ENCODE results near the gene LRP1B. TPM values are rescaled to one million over a fixed set of nuclear protein-coding genes. Genes with fewer than 3 reads are reported as not detected.
A peak's percentile ranks its signal among the peaks of the same experiment; 100 is the strongest.

LRP1B gene
- total and polyA plus RNA-seq, 2 experiments from 2014 or later: not detected

GRCh38 chr2:141641462-141641861 is 489.4 kb downstream of the LRP1B start:
- Histone ChIP-seq H2AFZ (no peak overlapping the region), H3K9ac (no peak overlapping the region), H4K20me1 (ENCODE audit: insufficient read depth) (no peaks in the 10 kb centered on the region), H3K4me3 (no peak overlapping the region), H3F3A (ENCODE audit: insufficient read depth) (no peaks in the 10 kb centered on the region), H3K27ac (no peak overlapping the region), H3K9me2 (ENCODE audit: insufficient read depth) (no peaks in the 10 kb centered on the region), H3K4me1 (ENCODE audit: insufficient read depth) (no peaks in the 10 kb centered on the region), H3K4me2 (ENCODE audit: unreplicated experiment) (no peak overlapping the region), H3K79me2 (ENCODE audit: insufficient read depth) (no peaks in the 10 kb centered on the region), H3K36me3 (ENCODE audit: low read depth) (no peaks in the 10 kb centered on the region), H3K27me3 (replicated peaks; ENCODE audit: insufficient read depth) (no peaks in the 10 kb centered on the region), H3K9me3 (ENCODE audit: low read depth) (no peaks in the 10 kb centered on the region)
- in situ Hi-C loops (cut with MboI): no loop called here
- no peak for TF ChIP-seq EZH2phosphoT487 (IDR thresholded peaks at IDR 0.05; ENCODE audit: insufficient read depth, low read depth)
- TF ChIP-seq EZH2 (IDR thresholded peaks at IDR 0.05; ENCODE audit: insufficient read depth, poor library complexity, severe bottlenecking): no peak
- DNase-seq: peak; percentile 19

- H3K27me3 ChIP-seq (replicated peaks; ENCODE audit: insufficient read depth): no peaks in the 10 kb centered on the region; the same call in 1 of the 2 replicates
- H3K36me3 ChIP-seq (ENCODE audit: low read depth): no peaks in the 10 kb centered on the region
- no peaks in the 10 kb centered on the region for H3F3A ChIP-seq (ENCODE audit: insufficient read depth)
- no peak overlapping the region for H2AFZ ChIP-seq
- 45 to 48% methylated on average over 3 of the region's 3 CpGs for WGBS, 2 experiments (ENCODE audit: low coverage in 1 of 2, low lambda C conversion rate in 2 of 2, missing lambda C conversion rate in 2 of 2)
- in situ Hi-C loops (cut with MboI): no loop called here
- no peaks in the 10 kb centered on the region for H3K79me2 ChIP-seq (ENCODE audit: insufficient read depth)
- H3K4me3 ChIP-seq: no peak overlapping the region
- TF ChIP-seq EZH2 (IDR thresholded peaks at IDR 0.05; ENCODE audit: insufficient read depth, poor library complexity, severe bottlenecking) (no peak), EZH2phosphoT487 (IDR thresholded peaks at IDR 0.05; ENCODE audit: insufficient read depth, low read depth) (no peak)
- H3K9me3 ChIP-seq (ENCODE audit: low read depth): no peaks in the 10 kb centered on the region
- DNase-seq: no peak
- H3K27ac ChIP-seq: no peak overlapping the region
- no peaks in the 10 kb centered on the region for H4K20me1 ChIP-seq (ENCODE audit: insufficient read depth)
- no peaks in the 10 kb centered on the region for H3K4me1 ChIP-seq (ENCODE audit: insufficient read depth)
- H3K9me2 ChIP-seq (ENCODE audit: insufficient read depth): no peaks in the 10 kb centered on the region
- no peak overlapping the region for H3K9ac ChIP-seq
- H3K4me2 ChIP-seq (ENCODE audit: unreplicated experiment): no peak overlapping the region
These were observed 491.0 kb downstream of the LRP1B start for GRCh38 chr2:141639809-141640208.

DNA sequence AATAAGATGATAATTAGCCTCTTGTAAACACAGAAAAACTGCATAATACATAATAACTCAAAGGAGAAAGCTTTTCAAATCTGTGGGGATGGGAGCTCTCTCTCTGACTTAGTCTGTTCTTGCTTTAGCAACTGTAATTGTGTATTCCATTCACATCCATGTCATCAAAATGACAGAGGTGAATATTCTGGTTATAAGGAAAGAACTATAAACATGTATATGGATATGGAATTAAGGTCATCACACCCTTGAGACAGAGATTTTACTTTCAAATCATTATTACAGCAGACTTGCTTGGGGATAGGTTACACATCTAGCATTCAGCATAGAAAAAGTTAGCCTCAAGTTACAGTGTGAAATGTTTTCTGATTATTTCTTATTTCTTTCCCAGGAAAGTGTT is 497.7 kb downstream of the LRP1B start:
- in situ Hi-C loops (cut with MboI): no loop called here
- Histone ChIP-seq H3K9me2 (ENCODE audit: insufficient read depth) (no peaks in the 10 kb centered on the region), H3K27ac (no peak overlapping the region), H2AFZ (no peak overlapping the region), H3K79me2 (ENCODE audit: insufficient read depth) (no peaks in the 10 kb centered on the region), H3F3A (ENCODE audit: insufficient read depth) (no peaks in the 10 kb centered on the region), H3K4me3 (no peak overlapping the region), H3K4me2 (ENCODE audit: unreplicated experiment) (no peak overlapping the region), H3K4me1 (ENCODE audit: insufficient read depth) (no peaks in the 10 kb centered on the region), H3K27me3 (replicated peaks; ENCODE audit: insufficient read depth) (no peaks in the 10 kb centered on the region; the same call in 1 of the 2 replicates), H3K9me3 (ENCODE audit: low read depth) (no peaks in the 10 kb centered on the region), H3K9ac (no peak overlapping the region), H3K36me3 (ENCODE audit: low read depth) (no peaks in the 10 kb centered on the region), H4K20me1 (ENCODE audit: insufficient read depth) (no peaks in the 10 kb centered on the region)
- TF ChIP-seq EZH2 (IDR thresholded peaks at IDR 0.05; ENCODE audit: insufficient read depth, poor library complexity, severe bottlenecking) (no peak), EZH2phosphoT487 (IDR thresholded peaks at IDR 0.05; ENCODE audit: insufficient read depth, low read depth) (no peak)
- no peak for DNase-seq

DNA sequence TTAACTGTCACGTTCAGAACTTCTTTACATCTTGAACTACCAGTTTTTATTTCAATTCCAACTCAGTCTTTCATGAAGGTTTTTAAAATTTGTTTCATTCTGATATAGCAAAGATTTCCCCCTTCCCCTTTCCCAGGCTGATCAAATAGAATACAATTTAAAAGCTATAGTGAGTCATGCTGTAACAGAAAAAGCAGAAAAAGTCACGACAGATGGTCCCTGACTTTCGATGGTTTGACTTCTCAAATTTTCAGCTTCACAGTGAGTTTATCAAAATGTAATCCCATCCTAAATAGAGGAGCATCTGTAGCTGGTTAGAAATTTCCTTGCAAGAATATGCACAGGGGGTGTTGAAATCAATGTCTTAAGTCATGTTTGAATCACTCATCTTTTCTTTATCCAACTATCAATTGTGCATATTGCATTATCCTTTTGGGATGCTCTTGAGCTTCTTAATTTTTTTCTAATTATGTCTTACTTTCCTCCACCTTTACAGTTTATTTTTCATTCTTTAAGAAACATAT is 500.3 kb downstream of the LRP1B start:
- no peak for DNase-seq
- Histone ChIP-seq H3K27ac (no peak overlapping the region), H3K36me3 (ENCODE audit: low read depth) (no peaks in the 10 kb centered on the region), H3F3A (ENCODE audit: insufficient read depth) (no peaks in the 10 kb centered on the region), H2AFZ (no peak overlapping the region), H3K4me1 (ENCODE audit: insufficient read depth) (no peaks in the 10 kb centered on the region), H3K9me2 (ENCODE audit: insufficient read depth) (no peaks in the 10 kb centered on the region), H3K79me2 (ENCODE audit: insufficient read depth) (no peaks in the 10 kb centered on the region), H3K27me3 (replicated peaks; ENCODE audit: insufficient read depth) (no peaks in the 10 kb centered on the region; the same call in 1 of the 2 replicates), H3K4me3 (no peak overlapping the region), H3K4me2 (ENCODE audit: unreplicated experiment) (no peak overlapping the region), H3K9ac (no peak overlapping the region), H3K9me3 (ENCODE audit: low read depth) (no peaks in the 10 kb centered on the region), H4K20me1 (ENCODE audit: insufficient read depth) (no peaks in the 10 kb centered on the region)
- 14 to 16% methylated on average over 3 of the region's 3 CpGs for WGBS, 2 experiments (ENCODE audit: low coverage in 1 of 2, low lambda C conversion rate in 2 of 2, missing lambda C conversion rate in 2 of 2)
- no peak for TF ChIP-seq EZH2phosphoT487 (IDR thresholded peaks at IDR 0.05; ENCODE audit: insufficient read depth, low read depth)
- no peak for TF ChIP-seq EZH2 (IDR thresholded peaks at IDR 0.05; ENCODE audit: insufficient read depth, poor library complexity, severe bottlenecking)
- in situ Hi-C loops (cut with MboI): no loop called here

DNA sequence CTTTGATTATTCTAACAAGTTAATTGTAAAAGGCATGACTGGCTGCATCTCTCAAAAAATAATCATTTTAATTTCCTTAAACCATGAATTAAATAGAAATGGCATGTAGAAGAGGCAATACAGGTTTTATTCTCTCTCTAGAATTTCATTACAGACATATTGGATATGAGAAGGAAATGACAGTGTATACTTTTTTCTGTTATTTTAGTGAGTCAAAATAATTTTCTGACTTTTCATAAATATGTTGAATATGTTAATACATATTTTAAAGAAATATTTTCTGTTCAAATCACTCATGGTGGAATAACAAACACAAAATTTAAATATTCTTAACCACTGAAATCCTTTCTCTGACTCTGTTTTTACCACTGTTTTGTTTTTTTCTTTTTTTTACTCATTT is 510.4 kb downstream of the LRP1B start:
- Histone ChIP-seq H2AFZ (no peak overlapping the region), H3K9me2 (ENCODE audit: insufficient read depth) (no peaks in the 10 kb centered on the region), H3K9ac (no peak overlapping the region), H3K27ac (no peak overlapping the region), H3K27me3 (replicated peaks; ENCODE audit: insufficient read depth) (no peaks in the 10 kb centered on the region), H3K4me2 (ENCODE audit: unreplicated experiment) (no peak overlapping the region), H3K79me2 (ENCODE audit: insufficient read depth) (no peaks in the 10 kb centered on the region), H3K9me3 (ENCODE audit: low read depth) (no peaks in the 10 kb centered on the region), H4K20me1 (ENCODE audit: insufficient read depth) (no peaks in the 10 kb centered on the region), H3F3A (ENCODE audit: insufficient read depth) (no peaks in the 10 kb centered on the region), H3K4me3 (no peak overlapping the region), H3K36me3 (ENCODE audit: low read depth) (no peaks in the 10 kb centered on the region), H3K4me1 (ENCODE audit: insufficient read depth) (no peaks in the 10 kb centered on the region)
- DNase-seq: no peak
- TF ChIP-seq EZH2phosphoT487 (IDR thresholded peaks at IDR 0.05; ENCODE audit: insufficient read depth, low read depth): no peak
- TF ChIP-seq EZH2 (IDR thresholded peaks at IDR 0.05; ENCODE audit: insufficient read depth, poor library complexity, severe bottlenecking): no peak
- in situ Hi-C loops (cut with MboI): no loop called here
